ENCODE data around the gene HOXC9.

DNA sequence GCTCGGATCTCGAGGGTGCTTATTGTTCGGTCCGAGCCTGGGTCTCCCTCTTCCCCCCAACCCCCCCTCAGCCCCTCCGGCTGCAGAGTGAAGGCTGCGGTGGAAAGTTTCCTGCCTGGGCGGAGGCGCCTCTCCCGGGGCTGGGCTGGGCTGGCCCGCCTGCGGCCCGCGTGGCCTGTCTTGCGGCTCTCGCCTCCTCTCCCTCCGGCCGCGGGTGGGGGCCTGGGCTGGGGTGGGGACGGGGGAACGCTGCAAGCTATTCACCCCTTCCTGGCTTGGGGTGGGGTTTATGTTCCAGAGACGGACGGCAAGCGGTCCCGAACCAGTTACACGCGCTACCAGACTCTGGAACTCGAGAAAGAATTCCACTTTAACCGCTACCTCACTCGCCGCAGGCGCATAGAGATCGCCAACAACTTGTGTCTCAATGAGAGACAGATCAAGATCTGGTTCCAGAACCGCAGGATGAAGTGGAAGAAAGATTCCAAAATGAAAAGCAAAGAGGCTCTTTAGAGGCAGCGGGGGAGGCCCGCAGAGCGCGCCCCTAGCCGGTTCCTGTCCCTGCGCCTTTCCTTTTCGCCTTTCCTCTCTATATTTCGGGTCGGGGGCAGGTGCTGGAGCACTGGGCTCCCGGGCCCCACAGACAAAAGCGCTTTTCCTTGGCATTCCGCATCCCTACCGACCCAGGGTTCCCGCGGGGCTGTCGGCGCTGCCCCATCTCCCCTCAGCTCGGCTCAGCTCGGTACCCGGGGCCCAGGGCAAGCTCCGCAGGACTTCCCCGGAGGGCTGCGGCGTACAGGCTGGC lies 34.2 kb downstream of the HOXC9 start:
- no peak for TF ChIP-seq EZH2 (IDR thresholded peaks at IDR 0.05; ENCODE audit: borderline replicate concordance, low read length)
- TF ChIP-seq, protein P1, sequence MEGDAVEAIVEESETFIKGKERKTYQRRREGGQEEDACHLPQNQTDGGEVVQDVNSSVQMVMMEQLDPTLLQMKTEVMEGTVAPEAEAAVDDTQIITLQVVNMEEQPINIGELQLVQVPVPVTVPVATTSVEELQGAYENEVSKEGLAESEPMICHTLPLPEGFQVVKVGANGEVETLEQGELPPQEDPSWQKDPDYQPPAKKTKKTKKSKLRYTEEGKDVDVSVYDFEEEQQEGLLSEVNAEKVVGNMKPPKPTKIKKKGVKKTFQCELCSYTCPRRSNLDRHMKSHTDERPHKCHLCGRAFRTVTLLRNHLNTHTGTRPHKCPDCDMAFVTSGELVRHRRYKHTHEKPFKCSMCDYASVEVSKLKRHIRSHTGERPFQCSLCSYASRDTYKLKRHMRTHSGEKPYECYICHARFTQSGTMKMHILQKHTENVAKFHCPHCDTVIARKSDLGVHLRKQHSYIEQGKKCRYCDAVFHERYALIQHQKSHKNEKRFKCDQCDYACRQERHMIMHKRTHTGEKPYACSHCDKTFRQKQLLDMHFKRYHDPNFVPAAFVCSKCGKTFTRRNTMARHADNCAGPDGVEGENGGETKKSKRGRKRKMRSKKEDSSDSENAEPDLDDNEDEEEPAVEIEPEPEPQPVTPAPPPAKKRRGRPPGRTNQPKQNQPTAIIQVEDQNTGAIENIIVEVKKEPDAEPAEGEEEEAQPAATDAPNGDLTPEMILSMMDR (IDR thresholded peaks at IDR 0.05; ENCODE audit: low read length): no peak

All from OCI-LY1 (cell line).